HepG2 (cell line): ENCODE data around the gene SNRNP200. TPM values are rescaled to one million over a fixed set of nuclear protein-coding genes. Genes with fewer than 3 reads are reported as not detected.

Experiments used
- NFIC ChIP-seq: IDR thresholded peaks from 2 replicates; pipeline ENCODE4 v1.6.1; 2012; ENCODE audit warnings: mild to moderate bottlenecking, low read length, inconsistent platforms
- NFYB ChIP-seq: sonication (generic); formaldehyde crosslinking; IDR thresholded peaks from 2 replicates; pipeline ENCODE4 v1.4.0; 2020; ENCODE audit warnings: missing genetic modification reagents
- NR2F2 ChIP-seq: IDR thresholded peaks from 2 replicates; pipeline ENCODE4 v1.6.1; 2012; ENCODE audit warnings: low read depth, inconsistent platforms, borderline replicate concordance
- SMAD1 ChIP-seq: sonication (generic); formaldehyde crosslinking; IDR thresholded peaks from 2 replicates; pipeline ENCODE4 v1.4.0; 2020; ENCODE audit warnings: missing genetic modification reagents, low read depth, mild to moderate bottlenecking, borderline replicate concordance
- ZNF543 ChIP-seq: sonication (generic); formaldehyde crosslinking; IDR thresholded peaks from 2 replicates; pipeline ENCODE4 v1.4.0; 2020; ENCODE audit warnings: mild to moderate bottlenecking, missing genetic modification reagents
- ZNF547 ChIP-seq: sonication (generic); formaldehyde crosslinking; IDR thresholded peaks from 2 replicates; pipeline ENCODE4 v1.5.1; 2020; ENCODE audit warnings: mild to moderate bottlenecking, missing genetic modification reagents
- ZNF563 ChIP-seq: sonication (generic); formaldehyde crosslinking; IDR thresholded peaks from 2 replicates; pipeline ENCODE4 v1.8.0; 2022; ENCODE audit warnings: mild to moderate bottlenecking, moderate library complexity, missing genetic modification reagents
- ZNF567 ChIP-seq: sonication (generic); formaldehyde crosslinking; IDR thresholded peaks from 2 replicates; pipeline ENCODE4 v1.8.1; 2023; ENCODE audit warnings: mild to moderate bottlenecking, missing genetic modification reagents, borderline replicate concordance
- ZNF607 ChIP-seq: sonication (generic); formaldehyde crosslinking; IDR thresholded peaks from 2 replicates; pipeline ENCODE4 v1.5.1; 2020; ENCODE audit warnings: missing genetic modification reagents, mild to moderate bottlenecking, borderline replicate concordance
- ZNF703 ChIP-seq: sonication (generic); formaldehyde crosslinking; IDR thresholded peaks from 2 replicates; pipeline ENCODE4 v1.5.1; 2020; ENCODE audit warnings: missing genetic modification reagents, mild to moderate bottlenecking, moderate library complexity, borderline replicate concordance
- polyA plus RNA-seq, 8 experiments: library from polyadenylated mRNA; depleted of rRNA in 3 of 8; stranded (reverse) in 7 of 8; unstranded in 1 of 8; fragments of >200 nt; fragmentation: Illumina TruSeq in 4 of 8; extraction: Trizol in 4 of 8; gene quantifications; 2 replicates each; pipeline versions ENCODE4 v1.2.1 to v1.2.3, GENCODE V29; 2011 to 2016; ENCODE audit warnings: low read depth in 4 of 8, missing spikeins in 1 of 8, mixed read lengths in 1 of 8; ENCODE audit not compliant: insufficient read depth in 1 of 8
- total RNA-seq, 5 experiments: library from RNA; depleted of rRNA; stranded (reverse); fragments of >200 nt; fragmentation: Illumina TruSeq; extraction: Trizol; gene quantifications; 2 replicates each; pipeline ENCODE4 v1.2.3, GENCODE V29; 2016; ENCODE audit warnings: low read depth in 1 of 5
- TF ChIP-seq, protein P1 (sequence below): sonication (generic); formaldehyde crosslinking; IDR thresholded peaks from 2 replicates; pipeline ENCODE4 v1.8.1; 2023; ENCODE audit warnings: missing genetic modification reagents, inconsistent platforms, borderline replicate concordance
- TF ChIP-seq, protein P2 (sequence below): sonication (generic); formaldehyde crosslinking; IDR thresholded peaks from 2 replicates; pipeline ENCODE4 v1.4.0; 2020; ENCODE audit warnings: missing genetic modification reagents, borderline replicate concordance
- TF ChIP-seq, protein P3 (sequence below): sonication (generic); formaldehyde crosslinking; IDR thresholded peaks from 2 replicates; pipeline ENCODE4 v1.8.0; 2022; ENCODE audit warnings: mild to moderate bottlenecking, missing genetic modification reagents; ENCODE audit not compliant: insufficient replicate concordance
- TF ChIP-seq, protein P4 (sequence below): sonication (generic); formaldehyde crosslinking; IDR thresholded peaks from 2 replicates; pipeline ENCODE4 v1.5.0; 2020; ENCODE audit warnings: missing genetic modification reagents
- TF ChIP-seq, protein P5 (sequence below): IDR thresholded peaks from 2 replicates; pipeline ENCODE4 v1.6.1; 2012; ENCODE audit warnings: low read depth, low read length, improper control_type of control experiment

The SNRNP200 gene
- total and polyA plus RNA-seq, 2 of the 13 experiments (the other 11 are each of a cell fraction or from before 2014, with no cell fraction given), result 99.0 to 232 TPM

DNA sequence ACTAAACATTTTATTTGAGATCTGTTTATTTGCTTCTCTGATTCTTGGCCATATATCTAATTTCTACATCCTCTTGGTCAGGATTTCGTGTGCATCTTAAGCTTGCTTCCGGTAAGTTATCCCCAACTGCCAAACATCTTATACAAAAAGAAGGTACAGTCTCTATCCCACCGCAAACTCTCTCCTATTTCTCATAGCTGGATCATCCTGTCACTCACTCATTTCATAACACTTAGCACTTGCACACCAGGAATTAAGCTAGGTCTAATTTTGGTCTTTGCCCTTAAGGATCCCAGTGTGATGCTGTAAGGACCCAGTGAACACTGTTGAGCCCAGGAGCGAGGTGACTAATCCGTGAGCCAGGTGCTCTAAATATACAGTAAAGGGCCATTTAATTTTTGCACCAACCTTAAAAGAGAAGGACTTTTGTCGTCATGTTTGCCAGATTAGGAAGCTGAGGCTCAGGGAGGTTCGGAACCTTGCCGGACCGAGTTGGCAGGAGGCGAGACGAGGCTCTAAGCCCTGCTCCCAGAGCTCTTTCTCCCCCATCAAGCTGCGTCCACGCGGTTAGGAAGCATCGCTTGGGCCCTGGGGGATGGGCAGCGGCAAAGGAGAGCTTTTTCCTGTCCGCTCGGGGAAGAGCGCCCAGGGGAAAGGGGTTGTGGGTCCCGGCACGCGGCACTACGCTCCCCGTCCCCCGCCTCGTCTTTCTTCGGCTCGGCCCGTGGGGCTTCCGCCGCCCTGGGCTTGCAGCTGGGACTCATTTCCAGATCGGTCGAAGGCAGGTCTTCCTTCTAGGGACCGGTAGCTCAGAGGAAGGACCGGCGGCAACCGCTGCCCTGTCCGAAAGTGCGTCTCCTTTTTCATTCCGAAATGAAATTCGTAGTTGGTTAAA is 15.6 kb upstream of the SNRNP200 start (continued):
- peak; percentile 89; the same call in 1 of the 2 replicates for TF ChIP-seq ZNF607
- no peak for TF ChIP-seq NR2F2
- peak; percentile 30; the same call in 1 of the 2 replicates for TF ChIP-seq ZNF563 (CRISPR knock-in tag)
- TF ChIP-seq SMAD1 (CRISPR knock-in tag), result no peak
- no peak for TF ChIP-seq ZNF703 (CRISPR knock-in tag)
- TF ChIP-seq, protein P1, sequence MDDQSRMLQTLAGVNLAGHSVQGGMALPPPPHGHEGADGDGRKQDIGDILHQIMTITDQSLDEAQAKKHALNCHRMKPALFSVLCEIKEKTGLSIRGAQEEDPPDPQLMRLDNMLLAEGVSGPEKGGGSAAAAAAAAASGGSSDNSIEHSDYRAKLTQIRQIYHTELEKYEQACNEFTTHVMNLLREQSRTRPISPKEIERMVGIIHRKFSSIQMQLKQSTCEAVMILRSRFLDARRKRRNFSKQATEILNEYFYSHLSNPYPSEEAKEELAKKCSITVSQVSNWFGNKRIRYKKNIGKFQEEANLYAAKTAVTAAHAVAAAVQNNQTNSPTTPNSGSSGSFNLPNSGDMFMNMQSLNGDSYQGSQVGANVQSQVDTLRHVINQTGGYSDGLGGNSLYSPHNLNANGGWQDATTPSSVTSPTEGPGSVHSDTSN (CRISPR knock-in tag), result no peak
- TF ChIP-seq, protein P2, sequence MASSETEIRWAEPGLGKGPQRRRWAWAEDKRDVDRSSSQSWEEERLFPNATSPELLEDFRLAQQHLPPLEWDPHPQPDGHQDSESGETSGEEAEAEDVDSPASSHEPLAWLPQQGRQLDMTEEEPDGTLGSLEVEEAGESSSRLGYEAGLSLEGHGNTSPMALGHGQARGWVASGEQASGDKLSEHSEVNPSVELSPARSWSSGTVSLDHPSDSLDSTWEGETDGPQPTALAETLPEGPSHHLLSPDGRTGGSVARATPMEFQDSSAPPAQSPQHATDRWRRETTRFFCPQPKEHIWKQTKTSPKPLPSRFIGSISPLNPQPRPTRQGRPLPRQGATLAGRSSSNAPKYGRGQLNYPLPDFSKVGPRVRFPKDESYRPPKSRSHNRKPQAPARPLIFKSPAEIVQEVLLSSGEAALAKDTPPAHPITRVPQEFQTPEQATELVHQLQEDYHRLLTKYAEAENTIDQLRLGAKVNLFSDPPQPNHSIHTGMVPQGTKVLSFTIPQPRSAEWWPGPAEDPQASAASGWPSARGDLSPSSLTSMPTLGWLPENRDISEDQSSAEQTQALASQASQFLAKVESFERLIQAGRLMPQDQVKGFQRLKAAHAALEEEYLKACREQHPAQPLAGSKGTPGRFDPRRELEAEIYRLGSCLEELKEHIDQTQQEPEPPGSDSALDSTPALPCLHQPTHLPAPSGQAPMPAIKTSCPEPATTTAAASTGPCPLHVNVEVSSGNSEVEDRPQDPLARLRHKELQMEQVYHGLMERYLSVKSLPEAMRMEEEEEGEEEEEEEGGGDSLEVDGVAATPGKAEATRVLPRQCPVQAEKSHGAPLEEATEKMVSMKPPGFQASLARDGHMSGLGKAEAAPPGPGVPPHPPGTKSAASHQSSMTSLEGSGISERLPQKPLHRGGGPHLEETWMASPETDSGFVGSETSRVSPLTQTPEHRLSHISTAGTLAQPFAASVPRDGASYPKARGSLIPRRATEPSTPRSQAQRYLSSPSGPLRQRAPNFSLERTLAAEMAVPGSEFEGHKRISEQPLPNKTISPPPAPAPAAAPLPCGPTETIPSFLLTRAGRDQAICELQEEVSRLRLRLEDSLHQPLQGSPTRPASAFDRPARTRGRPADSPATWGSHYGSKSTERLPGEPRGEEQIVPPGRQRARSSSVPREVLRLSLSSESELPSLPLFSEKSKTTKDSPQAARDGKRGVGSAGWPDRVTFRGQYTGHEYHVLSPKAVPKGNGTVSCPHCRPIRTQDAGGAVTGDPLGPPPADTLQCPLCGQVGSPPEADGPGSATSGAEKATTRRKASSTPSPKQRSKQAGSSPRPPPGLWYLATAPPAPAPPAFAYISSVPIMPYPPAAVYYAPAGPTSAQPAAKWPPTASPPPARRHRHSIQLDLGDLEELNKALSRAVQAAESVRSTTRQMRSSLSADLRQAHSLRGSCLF (CRISPR knock-in tag), result no peak
- TF ChIP-seq, protein P3, sequence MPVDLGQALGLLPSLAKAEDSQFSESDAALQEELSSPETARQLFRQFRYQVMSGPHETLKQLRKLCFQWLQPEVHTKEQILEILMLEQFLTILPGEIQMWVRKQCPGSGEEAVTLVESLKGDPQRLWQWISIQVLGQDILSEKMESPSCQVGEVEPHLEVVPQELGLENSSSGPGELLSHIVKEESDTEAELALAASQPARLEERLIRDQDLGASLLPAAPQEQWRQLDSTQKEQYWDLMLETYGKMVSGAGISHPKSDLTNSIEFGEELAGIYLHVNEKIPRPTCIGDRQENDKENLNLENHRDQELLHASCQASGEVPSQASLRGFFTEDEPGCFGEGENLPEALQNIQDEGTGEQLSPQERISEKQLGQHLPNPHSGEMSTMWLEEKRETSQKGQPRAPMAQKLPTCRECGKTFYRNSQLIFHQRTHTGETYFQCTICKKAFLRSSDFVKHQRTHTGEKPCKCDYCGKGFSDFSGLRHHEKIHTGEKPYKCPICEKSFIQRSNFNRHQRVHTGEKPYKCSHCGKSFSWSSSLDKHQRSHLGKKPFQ (CRISPR knock-in tag), result no peak
- TF ChIP-seq ZNF567, result no peak
- TF ChIP-seq NFYB (CRISPR knock-in tag), result no peak
- TF ChIP-seq ZNF543, result peak; percentile 53; the same call in 1 of the 2 replicates
- TF ChIP-seq NFIC, result no peak
- TF ChIP-seq, protein P4, sequence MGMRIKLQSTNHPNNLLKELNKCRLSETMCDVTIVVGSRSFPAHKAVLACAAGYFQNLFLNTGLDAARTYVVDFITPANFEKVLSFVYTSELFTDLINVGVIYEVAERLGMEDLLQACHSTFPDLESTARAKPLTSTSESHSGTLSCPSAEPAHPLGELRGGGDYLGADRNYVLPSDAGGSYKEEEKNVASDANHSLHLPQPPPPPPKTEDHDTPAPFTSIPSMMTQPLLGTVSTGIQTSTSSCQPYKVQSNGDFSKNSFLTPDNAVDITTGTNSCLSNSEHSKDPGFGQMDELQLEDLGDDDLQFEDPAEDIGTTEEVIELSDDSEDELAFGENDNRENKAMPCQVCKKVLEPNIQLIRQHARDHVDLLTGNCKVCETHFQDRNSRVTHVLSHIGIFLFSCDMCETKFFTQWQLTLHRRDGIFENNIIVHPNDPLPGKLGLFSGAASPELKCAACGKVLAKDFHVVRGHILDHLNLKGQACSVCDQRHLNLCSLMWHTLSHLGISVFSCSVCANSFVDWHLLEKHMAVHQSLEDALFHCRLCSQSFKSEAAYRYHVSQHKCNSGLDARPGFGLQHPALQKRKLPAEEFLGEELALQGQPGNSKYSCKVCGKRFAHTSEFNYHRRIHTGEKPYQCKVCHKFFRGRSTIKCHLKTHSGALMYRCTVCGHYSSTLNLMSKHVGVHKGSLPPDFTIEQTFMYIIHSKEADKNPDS (CRISPR knock-in tag), result no peak
- no peak for TF ChIP-seq ZNF547 (CRISPR knock-in tag)
- TF ChIP-seq, protein P5, sequence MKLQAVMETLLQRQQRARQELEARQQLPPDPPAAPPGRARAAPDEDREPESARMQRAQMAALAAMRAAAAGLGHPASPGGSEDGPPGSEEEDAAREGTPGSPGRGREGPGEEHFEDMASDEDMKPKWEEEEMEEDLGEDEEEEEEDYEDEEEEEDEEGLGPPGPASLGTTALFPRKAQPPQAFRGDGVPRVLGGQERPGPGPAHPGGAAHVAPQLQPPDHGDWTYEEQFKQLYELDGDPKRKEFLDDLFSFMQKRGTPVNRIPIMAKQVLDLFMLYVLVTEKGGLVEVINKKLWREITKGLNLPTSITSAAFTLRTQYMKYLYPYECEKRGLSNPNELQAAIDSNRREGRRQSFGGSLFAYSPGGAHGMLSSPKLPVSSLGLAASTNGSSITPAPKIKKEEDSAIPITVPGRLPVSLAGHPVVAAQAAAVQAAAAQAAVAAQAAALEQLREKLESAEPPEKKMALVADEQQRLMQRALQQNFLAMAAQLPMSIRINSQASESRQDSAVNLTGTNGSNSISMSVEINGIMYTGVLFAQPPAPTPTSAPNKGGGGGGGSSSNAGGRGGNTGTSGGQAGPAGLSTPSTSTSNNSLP, result no peak
